Thyroid gland (tissue), 4 donors: ENCODE measurements around the gene ABTB1.

Experiments
- POLR2A ChIP-seq, 2 donors: fragments of 450-650 bp; IDR thresholded peaks; one replicate each; pipeline ENCODE4 v1.6.1; 2017; ENCODE audit warnings: antibody characterized with exemption in 2 of 2, mild to moderate bottlenecking in 2 of 2, moderate library complexity in 1 of 2
- TF ChIP-seq, protein P1 (sequence below), 6 experiments: fragments of 200-600 bp in 3 of 6; fragments of 450-650 bp in 3 of 6; sonication (generic) in 3 of 6; IDR thresholded peaks; one replicate each; pipeline ENCODE4 v1.5.1; 2016 to 2019; ENCODE audit warnings: antibody characterized with exemption in 6 of 6, mild to moderate bottlenecking in 2 of 6, inconsistent platforms in 1 of 6, moderate library complexity in 1 of 6

DNA sequence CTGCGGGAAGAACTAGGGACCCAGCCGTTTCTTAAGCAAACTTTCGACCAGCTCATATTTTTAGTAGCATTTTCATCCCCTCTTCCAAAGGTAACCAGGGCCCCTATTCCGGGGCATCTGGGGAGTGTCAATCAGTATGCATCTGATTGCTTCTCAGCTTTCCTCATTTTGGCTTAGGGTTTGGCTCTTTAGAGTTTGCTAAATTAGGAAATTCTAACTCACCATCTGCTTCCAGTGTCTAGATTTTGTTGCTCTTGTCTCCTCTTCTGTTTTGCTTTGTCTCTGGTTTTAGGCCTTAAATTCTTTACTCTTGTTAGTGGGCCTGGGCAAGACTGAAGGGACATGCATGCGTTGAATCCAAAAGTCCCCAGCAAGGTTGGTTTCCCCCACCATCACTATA lies 9.6 kb upstream of the ABTB1 start:
- TF ChIP-seq, protein P1, sequence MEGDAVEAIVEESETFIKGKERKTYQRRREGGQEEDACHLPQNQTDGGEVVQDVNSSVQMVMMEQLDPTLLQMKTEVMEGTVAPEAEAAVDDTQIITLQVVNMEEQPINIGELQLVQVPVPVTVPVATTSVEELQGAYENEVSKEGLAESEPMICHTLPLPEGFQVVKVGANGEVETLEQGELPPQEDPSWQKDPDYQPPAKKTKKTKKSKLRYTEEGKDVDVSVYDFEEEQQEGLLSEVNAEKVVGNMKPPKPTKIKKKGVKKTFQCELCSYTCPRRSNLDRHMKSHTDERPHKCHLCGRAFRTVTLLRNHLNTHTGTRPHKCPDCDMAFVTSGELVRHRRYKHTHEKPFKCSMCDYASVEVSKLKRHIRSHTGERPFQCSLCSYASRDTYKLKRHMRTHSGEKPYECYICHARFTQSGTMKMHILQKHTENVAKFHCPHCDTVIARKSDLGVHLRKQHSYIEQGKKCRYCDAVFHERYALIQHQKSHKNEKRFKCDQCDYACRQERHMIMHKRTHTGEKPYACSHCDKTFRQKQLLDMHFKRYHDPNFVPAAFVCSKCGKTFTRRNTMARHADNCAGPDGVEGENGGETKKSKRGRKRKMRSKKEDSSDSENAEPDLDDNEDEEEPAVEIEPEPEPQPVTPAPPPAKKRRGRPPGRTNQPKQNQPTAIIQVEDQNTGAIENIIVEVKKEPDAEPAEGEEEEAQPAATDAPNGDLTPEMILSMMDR (IDR thresholded peaks at IDR 0.05) = no peak
- no peak for TF ChIP-seq POLR2A (IDR thresholded peaks at IDR 0.05)
